Osteocyte (in vitro differentiated cells): ENCODE measurements around the gene TLE6. TPM values are rescaled to one million over a fixed set of nuclear protein-coding genes. Genes with fewer than 3 reads are reported as not detected.

Experiments used
- DNase-seq: peaks from one replicate; pipeline ENCODE4 v3.0.0; 2021; ENCODE audit warnings: mixed read lengths; ENCODE audit not compliant: unreplicated experiment; ENCODE audit errors: extremely low spot score
- H3K27ac Mint-ChIP-seq: one replicate; pipeline ENCODE4 v1.8.0; 2021; ENCODE audit warnings: mild to moderate bottlenecking, mixed read lengths; ENCODE audit not compliant: unreplicated experiment
- H3K27me3 Mint-ChIP-seq: one replicate; pipeline ENCODE4 v1.8.0; 2021; ENCODE audit warnings: mixed read lengths; ENCODE audit not compliant: unreplicated experiment
- H3K36me3 Mint-ChIP-seq: one replicate; pipeline ENCODE4 v1.8.0; 2021; ENCODE audit warnings: mixed read lengths; ENCODE audit not compliant: unreplicated experiment
- H3K4me1 Mint-ChIP-seq: one replicate; pipeline ENCODE4 v1.8.0; 2021; ENCODE audit warnings: mixed read lengths; ENCODE audit not compliant: unreplicated experiment
- H3K4me3 Mint-ChIP-seq: one replicate; pipeline ENCODE4 v1.8.0; 2021; ENCODE audit warnings: mild to moderate bottlenecking, moderate library complexity, mixed read lengths; ENCODE audit not compliant: unreplicated experiment
- H3K9me3 Mint-ChIP-seq: one replicate; pipeline ENCODE4 v1.8.0; 2021; ENCODE audit warnings: mixed read lengths; ENCODE audit not compliant: unreplicated experiment
- total RNA-seq: library from RNA; stranded (reverse); gene quantifications from 2 replicates; pipeline ENCODE4 v1.2.1, GENCODE V29; 2021
- TF ChIP-seq, protein P1 (sequence below): fragments of 200-600 bp; sonication (generic); IDR thresholded peaks from 2 replicates; pipeline ENCODE4 v1.5.0; 2021; ENCODE audit warnings: antibody characterized with exemption, mild to moderate bottlenecking, moderate library complexity

TLE6 gene
- total RNA-seq, 1 donor from 2014 or later = 1.5 TPM

- H3K4me3 Mint-ChIP-seq = no peak overlapping the region
- DNase-seq = no peak
- TF ChIP-seq, protein P1, sequence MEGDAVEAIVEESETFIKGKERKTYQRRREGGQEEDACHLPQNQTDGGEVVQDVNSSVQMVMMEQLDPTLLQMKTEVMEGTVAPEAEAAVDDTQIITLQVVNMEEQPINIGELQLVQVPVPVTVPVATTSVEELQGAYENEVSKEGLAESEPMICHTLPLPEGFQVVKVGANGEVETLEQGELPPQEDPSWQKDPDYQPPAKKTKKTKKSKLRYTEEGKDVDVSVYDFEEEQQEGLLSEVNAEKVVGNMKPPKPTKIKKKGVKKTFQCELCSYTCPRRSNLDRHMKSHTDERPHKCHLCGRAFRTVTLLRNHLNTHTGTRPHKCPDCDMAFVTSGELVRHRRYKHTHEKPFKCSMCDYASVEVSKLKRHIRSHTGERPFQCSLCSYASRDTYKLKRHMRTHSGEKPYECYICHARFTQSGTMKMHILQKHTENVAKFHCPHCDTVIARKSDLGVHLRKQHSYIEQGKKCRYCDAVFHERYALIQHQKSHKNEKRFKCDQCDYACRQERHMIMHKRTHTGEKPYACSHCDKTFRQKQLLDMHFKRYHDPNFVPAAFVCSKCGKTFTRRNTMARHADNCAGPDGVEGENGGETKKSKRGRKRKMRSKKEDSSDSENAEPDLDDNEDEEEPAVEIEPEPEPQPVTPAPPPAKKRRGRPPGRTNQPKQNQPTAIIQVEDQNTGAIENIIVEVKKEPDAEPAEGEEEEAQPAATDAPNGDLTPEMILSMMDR = no peak
- H3K4me1 Mint-ChIP-seq = peaks cover 47% of the 10 kb centered on the region
- no peaks in the 10 kb centered on the region for H3K36me3 Mint-ChIP-seq
- no peak overlapping the region for H3K27ac Mint-ChIP-seq
- peaks cover 10% of the 10 kb centered on the region for H3K27me3 Mint-ChIP-seq
- H3K9me3 Mint-ChIP-seq = no peaks in the 10 kb centered on the region
Observed at GRCh38 chr19:2981898-2982297, 4.5 kb downstream of the TLE6 start.

- H3K36me3 Mint-ChIP-seq = no peaks in the 10 kb centered on the region
- H3K4me1 Mint-ChIP-seq = peaks cover 46% of the 10 kb centered on the region
- TF ChIP-seq, protein P1 = no peak
- H3K9me3 Mint-ChIP-seq = no peaks in the 10 kb centered on the region
- H3K27me3 Mint-ChIP-seq = peaks cover 15% of the 10 kb centered on the region
- H3K27ac Mint-ChIP-seq = peak overlapping the region; percentile 88
- no peak for DNase-seq
- H3K4me3 Mint-ChIP-seq = no peak overlapping the region
Observed at GRCh38 chr19:2982561-2982960, 5.2 kb downstream of the TLE6 start.

- H3K4me1 Mint-ChIP-seq = peaks cover 44% of the 10 kb centered on the region
- peak overlapping the region; percentile 56 for H3K4me3 Mint-ChIP-seq
- H3K36me3 Mint-ChIP-seq = no peaks in the 10 kb centered on the region
- peak; percentile 93 for DNase-seq
- peak overlapping the region; percentile 88 for H3K27ac Mint-ChIP-seq
- TF ChIP-seq, protein P1 = no peak
- peaks cover 15% of the 10 kb centered on the region for H3K27me3 Mint-ChIP-seq
- H3K9me3 Mint-ChIP-seq = no peaks in the 10 kb centered on the region
Observed at GRCh38 chr19:2982983-2983350, 5.6 kb downstream of the TLE6 start.

GRCh38 chr19:2983351-2984214 is 6.2 kb downstream of the TLE6 start:
- peaks cover 16% of the 10 kb centered on the region for H3K27me3 Mint-ChIP-seq
- H3K27ac Mint-ChIP-seq = peak overlapping the region; percentile 88

GRCh38 chr19:2984215-2984528 is 6.8 kb downstream of the TLE6 start:
- Mint-ChIP-seq H3K4me1 (peaks cover 41% of the 10 kb centered on the region), H3K27ac (no peak overlapping the region), H3K36me3 (no peaks in the 10 kb centered on the region), H3K9me3 (no peaks in the 10 kb centered on the region), H3K4me3 (peak overlapping the region; percentile 70), H3K27me3 (peaks cover 19% of the 10 kb centered on the region)
- TF ChIP-seq, protein P1 = no peak
- no peak for DNase-seq

More at GRCh38 chr19:2983351-2984214, 6.2 kb downstream of the TLE6 start:
- TF ChIP-seq, protein P1 = no peak
- Mint-ChIP-seq H3K4me3 (peak overlapping the region; percentile 70), H3K4me1 (peaks cover 44% of the 10 kb centered on the region), H3K36me3 (no peaks in the 10 kb centered on the region), H3K9me3 (no peaks in the 10 kb centered on the region)
- no peak for DNase-seq
